ENCODE results near the gene IFT81. TPM values are rescaled to one million over a fixed set of nuclear protein-coding genes. Genes with fewer than 3 reads are reported as not detected.
A peak's percentile ranks its signal among the peaks of the same experiment; 100 is the strongest.

The IFT81 gene
- total and polyA plus RNA-seq, 2 of the 13 experiments (the other 11 are each of a cell fraction or from before 2014, with no cell fraction given): 4.2 to 13.0 TPM

DNA sequence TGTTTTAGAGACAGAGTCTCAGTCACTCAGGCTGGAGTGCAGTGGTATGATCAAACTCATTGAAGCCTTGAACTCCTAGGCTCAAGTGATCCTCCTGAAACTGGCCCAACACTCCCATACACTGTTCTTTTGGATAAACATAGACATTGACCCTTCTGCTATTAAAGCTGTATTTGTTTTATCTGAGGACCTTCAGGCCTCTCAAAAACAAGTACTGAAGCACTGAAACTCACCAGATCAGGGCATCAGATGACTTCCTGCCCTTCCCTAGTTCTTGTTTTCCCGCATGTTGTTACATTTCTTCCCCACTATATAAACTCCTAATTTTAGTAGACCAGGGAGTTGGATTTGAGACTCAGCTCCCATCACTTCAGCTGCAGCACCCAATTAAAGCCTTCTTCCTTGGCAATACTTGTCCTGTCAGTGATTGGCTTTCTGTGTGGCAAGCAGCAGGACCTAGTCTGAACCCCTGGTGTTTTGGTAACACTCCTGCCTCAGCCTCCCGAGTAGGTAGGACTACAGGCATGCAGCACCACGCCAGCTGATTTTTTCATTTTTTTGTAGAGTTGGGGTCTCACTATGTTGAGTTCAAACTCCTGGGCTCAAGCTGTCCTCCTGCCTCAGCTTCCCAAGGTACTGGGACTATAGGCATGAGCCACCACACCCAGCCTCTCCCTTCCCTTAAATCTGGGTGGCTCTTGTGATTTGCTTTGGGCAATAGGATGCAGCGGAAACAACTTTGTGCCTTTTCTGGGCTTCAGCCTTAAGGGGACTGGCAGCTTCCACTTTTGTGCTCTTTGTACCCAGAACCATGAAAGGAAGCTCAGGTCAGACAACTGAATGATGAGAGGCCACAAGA, 12.5 kb upstream of the IFT81 start (continued):
- TF ChIP-seq, protein P1, sequence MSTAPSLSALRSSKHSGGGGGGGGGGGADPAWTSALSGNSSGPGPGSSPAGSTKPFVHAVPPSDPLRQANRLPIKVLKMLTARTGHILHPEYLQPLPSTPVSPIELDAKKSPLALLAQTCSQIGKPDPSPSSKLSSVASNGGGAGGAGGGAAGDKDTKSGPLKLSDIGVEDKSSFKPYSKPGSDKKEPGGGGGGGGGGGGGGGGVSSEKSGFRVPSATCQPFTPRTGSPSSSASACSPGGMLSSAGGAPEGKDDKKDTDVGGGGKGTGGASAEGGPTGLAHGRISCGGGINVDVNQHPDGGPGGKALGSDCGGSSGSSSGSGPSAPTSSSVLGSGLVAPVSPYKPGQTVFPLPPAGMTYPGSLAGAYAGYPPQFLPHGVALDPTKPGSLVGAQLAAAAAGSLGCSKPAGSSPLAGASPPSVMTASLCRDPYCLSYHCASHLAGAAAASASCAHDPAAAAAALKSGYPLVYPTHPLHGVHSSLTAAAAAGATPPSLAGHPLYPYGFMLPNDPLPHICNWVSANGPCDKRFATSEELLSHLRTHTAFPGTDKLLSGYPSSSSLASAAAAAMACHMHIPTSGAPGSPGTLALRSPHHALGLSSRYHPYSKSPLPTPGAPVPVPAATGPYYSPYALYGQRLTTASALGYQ (CRISPR knock-in tag; IDR thresholded peaks at IDR 0.05): peak; percentile 73; the same call in 1 of the 2 replicates
- no peak for TF ChIP-seq TAF15 (IDR thresholded peaks at IDR 0.05; ENCODE audit: low read depth, low read length, poor library complexity, severe bottlenecking)
- no peak for TF ChIP-seq XRCC5 (optimal IDR thresholded peaks at IDR 0.05; ENCODE audit: low read length)
- TF ChIP-seq, protein P2, sequence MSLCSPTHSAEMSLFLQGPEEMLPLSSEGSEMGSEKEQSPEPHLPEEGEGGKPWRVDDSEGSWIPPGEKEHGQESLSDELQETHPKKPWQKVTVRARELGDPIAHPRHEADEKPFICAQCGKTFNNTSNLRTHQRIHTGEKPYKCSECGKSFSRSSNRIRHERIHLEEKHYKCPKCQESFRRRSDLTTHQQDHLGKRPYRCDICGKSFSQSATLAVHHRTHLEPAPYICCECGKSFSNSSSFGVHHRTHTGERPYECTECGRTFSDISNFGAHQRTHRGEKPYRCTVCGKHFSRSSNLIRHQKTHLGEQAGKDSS (CRISPR knock-in tag; IDR thresholded peaks at IDR 0.05; ENCODE audit: borderline replicate concordance, low read depth): no peak; the same call in 1 of the 2 replicates
- TF ChIP-seq PTBP1 (IDR thresholded peaks at IDR 0.05; ENCODE audit: low read depth, low read length, poor library complexity, severe bottlenecking): no peak
- no peak for TF ChIP-seq CHD2 (IDR thresholded peaks at IDR 0.05; ENCODE audit: low read depth, low read length)
- peak; percentile 74 for TF ChIP-seq IRF2 (CRISPR knock-in tag; IDR thresholded peaks at IDR 0.05)
- TF ChIP-seq, protein P3, sequence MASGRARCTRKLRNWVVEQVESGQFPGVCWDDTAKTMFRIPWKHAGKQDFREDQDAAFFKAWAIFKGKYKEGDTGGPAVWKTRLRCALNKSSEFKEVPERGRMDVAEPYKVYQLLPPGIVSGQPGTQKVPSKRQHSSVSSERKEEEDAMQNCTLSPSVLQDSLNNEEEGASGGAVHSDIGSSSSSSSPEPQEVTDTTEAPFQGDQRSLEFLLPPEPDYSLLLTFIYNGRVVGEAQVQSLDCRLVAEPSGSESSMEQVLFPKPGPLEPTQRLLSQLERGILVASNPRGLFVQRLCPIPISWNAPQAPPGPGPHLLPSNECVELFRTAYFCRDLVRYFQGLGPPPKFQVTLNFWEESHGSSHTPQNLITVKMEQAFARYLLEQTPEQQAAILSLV (CRISPR knock-in tag; IDR thresholded peaks at IDR 0.05; ENCODE audit: borderline replicate concordance): no peak
- no peak for TF ChIP-seq ZBTB8A (CRISPR knock-in tag; IDR thresholded peaks at IDR 0.05; ENCODE audit: borderline replicate concordance, low read depth)
- TF ChIP-seq KLF6 (CRISPR knock-in tag; IDR thresholded peaks at IDR 0.05): no peak
- TF ChIP-seq IRX3 (CRISPR knock-in tag; IDR thresholded peaks at IDR 0.05; ENCODE audit: borderline replicate concordance, low read depth): no peak
- no peak for TF ChIP-seq ZNF484 (CRISPR knock-in tag; IDR thresholded peaks at IDR 0.05; ENCODE audit: borderline replicate concordance, low read depth)
- TF ChIP-seq RAD51 (IDR thresholded peaks at IDR 0.05; ENCODE audit: borderline replicate concordance): no peak
- TF ChIP-seq, protein P4, sequence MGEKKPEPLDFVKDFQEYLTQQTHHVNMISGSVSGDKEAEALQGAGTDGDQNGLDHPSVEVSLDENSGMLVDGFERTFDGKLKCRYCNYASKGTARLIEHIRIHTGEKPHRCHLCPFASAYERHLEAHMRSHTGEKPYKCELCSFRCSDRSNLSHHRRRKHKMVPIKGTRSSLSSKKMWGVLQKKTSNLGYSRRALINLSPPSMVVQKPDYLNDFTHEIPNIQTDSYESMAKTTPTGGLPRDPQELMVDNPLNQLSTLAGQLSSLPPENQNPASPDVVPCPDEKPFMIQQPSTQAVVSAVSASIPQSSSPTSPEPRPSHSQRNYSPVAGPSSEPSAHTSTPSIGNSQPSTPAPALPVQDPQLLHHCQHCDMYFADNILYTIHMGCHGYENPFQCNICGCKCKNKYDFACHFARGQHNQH (CRISPR knock-in tag; IDR thresholded peaks at IDR 0.05): peak; percentile 50; the same call in 1 of the 2 replicates
- no peak for TF ChIP-seq SUZ12 (IDR thresholded peaks at IDR 0.05; ENCODE audit: low read depth, low read length)
- TF ChIP-seq SALL1 (CRISPR knock-in tag; IDR thresholded peaks at IDR 0.05): peak; percentile 68; the same call in 1 of the 2 replicates
- no peak for TF ChIP-seq ZNF180 (CRISPR knock-in tag; IDR thresholded peaks at IDR 0.05; ENCODE audit: borderline replicate concordance, low read depth)
- no peak for TF ChIP-seq HNRNPK (IDR thresholded peaks at IDR 0.05; ENCODE audit: low read depth, low read length, poor library complexity, severe bottlenecking)
- no peak for TF ChIP-seq ZNF468 (CRISPR knock-in tag; IDR thresholded peaks at IDR 0.05)
- no peak for TF ChIP-seq KLF11 (CRISPR knock-in tag; IDR thresholded peaks at IDR 0.05)
- TF ChIP-seq, protein P5, sequence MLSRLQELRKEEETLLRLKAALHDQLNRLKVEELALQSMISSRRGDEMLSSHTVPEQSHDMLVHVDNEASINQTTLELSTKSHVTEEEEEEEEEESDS (CRISPR knock-in tag; IDR thresholded peaks at IDR 0.05; ENCODE audit: borderline replicate concordance): no peak
- TF ChIP-seq ZNF768 (CRISPR knock-in tag; IDR thresholded peaks at IDR 0.05): no peak
- TF ChIP-seq ZNF451 (CRISPR knock-in tag; IDR thresholded peaks at IDR 0.05): no peak
- TF ChIP-seq, protein P6, sequence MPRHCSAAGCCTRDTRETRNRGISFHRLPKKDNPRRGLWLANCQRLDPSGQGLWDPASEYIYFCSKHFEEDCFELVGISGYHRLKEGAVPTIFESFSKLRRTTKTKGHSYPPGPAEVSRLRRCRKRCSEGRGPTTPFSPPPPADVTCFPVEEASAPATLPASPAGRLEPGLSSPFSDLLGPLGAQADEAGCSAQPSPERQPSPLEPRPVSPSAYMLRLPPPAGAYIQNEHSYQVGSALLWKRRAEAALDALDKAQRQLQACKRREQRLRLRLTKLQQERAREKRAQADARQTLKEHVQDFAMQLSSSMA (CRISPR knock-in tag; IDR thresholded peaks at IDR 0.05): no peak

Data from HepG2 (cell line).